CD14-positive monocyte (primary cell): ENCODE results near the gene FBXL16. TPM values are rescaled to one million over a fixed set of nuclear protein-coding genes. Genes with fewer than 3 reads are reported as not detected.

Experiments
- DNase-seq, 3 donors: peaks; one replicate each; pipeline ENCODE4 v3.0.0-alpha.2; 2011 to 2022
- H2AFZ ChIP-seq: 2 replicates; pipeline ENCODE4 v1.6.0; 2012; ENCODE audit warnings: mild to moderate bottlenecking, low read depth, low read length, inconsistent platforms; ENCODE audit not compliant: insufficient read depth, poor library complexity, severe bottlenecking
- H3K27ac ChIP-seq, 2 donors: 1 replicate in 1 of 2; 2 replicates in 1 of 2; pipeline ENCODE4 v1.5.1; 2012 to 2013; ENCODE audit warnings: low read length in 2 of 2, control low read depth in 1 of 2, inconsistent platforms in 1 of 2, low read depth in 1 of 2, mild to moderate bottlenecking in 1 of 2
- H3K27me3 ChIP-seq, 2 donors: one replicate each; pipeline versions ENCODE4 v1.6.0 to v1.6.1; 2011 to 2013; ENCODE audit warnings: low read length in 2 of 2; ENCODE audit not compliant: control insufficient read depth in 2 of 2, insufficient read depth in 2 of 2
- H3K36me3 ChIP-seq, 2 donors: replicated peaks in 1 of 2; 1 replicate in 1 of 2; 2 replicates in 1 of 2; pipeline versions ENCODE4 v1.5.1 to v1.6.1; 2012 to 2013; ENCODE audit warnings: low read length in 2 of 2, control low read depth in 1 of 2, inconsistent platforms in 1 of 2, mild to moderate bottlenecking in 1 of 2; ENCODE audit not compliant: insufficient read depth in 2 of 2, control insufficient read depth in 1 of 2
- H3K4me1 ChIP-seq, 2 donors: 1 replicate in 1 of 2; 2 replicates in 1 of 2; pipeline versions ENCODE4 v1.5.1 to v1.6.1; 2012 to 2013; ENCODE audit warnings: low read length in 2 of 2, control low read depth in 1 of 2, inconsistent platforms in 1 of 2, mild to moderate bottlenecking in 1 of 2, moderate library complexity in 1 of 2; ENCODE audit not compliant: insufficient read depth in 2 of 2, control insufficient read depth in 1 of 2
- H3K4me2 ChIP-seq: replicated peaks from 2 replicates; pipeline ENCODE3; 2012; ENCODE audit warnings: low read length, moderate library complexity, mild to moderate bottlenecking; ENCODE audit not compliant: poor library complexity, severe bottlenecking; ENCODE audit errors: extremely low read depth
- H3K4me3 ChIP-seq, 3 experiments: fragments of 200-600 bp in 1 of 3; sonication (generic) in 1 of 3; replicated peaks in 1 of 3; 1 replicate in 2 of 3; 2 replicates in 1 of 3; pipeline ENCODE4 v1.5.1; 2011 to 2013; ENCODE audit warnings: low read length in 3 of 3, mild to moderate bottlenecking in 3 of 3, control low read depth in 2 of 3, low read depth in 2 of 3, inconsistent platforms in 1 of 3, moderate library complexity in 1 of 3
- H3K79me2 ChIP-seq: 2 replicates; pipeline ENCODE4 v1.6.0; 2012; ENCODE audit warnings: mild to moderate bottlenecking, control low read depth, inconsistent platforms, low read length, moderate library complexity; ENCODE audit not compliant: insufficient read depth
- H3K9ac ChIP-seq: 2 replicates; pipeline ENCODE4 v1.6.0; 2017; ENCODE audit warnings: low read length, mild to moderate bottlenecking; ENCODE audit not compliant: insufficient read depth, poor library complexity, severe bottlenecking
- H3K9me3 ChIP-seq, 2 donors: replicated peaks in 1 of 2; 1 replicate in 1 of 2; 2 replicates in 1 of 2; pipeline versions ENCODE4 v1.5.1 to v1.6.1; 2012 to 2013; ENCODE audit warnings: low read length in 2 of 2, control low read depth in 1 of 2; ENCODE audit not compliant: control insufficient read depth in 1 of 2, insufficient read depth in 1 of 2
- H4K20me1 ChIP-seq: 2 replicates; pipeline ENCODE4 v1.6.0; 2012; ENCODE audit warnings: mild to moderate bottlenecking, low read length, control low read depth, moderate library complexity; ENCODE audit not compliant: insufficient read depth
- H3K27ac Mint-ChIP-seq, 7 donors: one replicate each; pipeline ENCODE4 v1.8.0; 2020; ENCODE audit warnings: mild to moderate bottlenecking in 7 of 7, mixed read lengths in 7 of 7, moderate library complexity in 6 of 7, inconsistent platforms in 2 of 7
- H3K27me3 Mint-ChIP-seq, 3 donors: one replicate each; pipeline ENCODE4 v1.8.0; 2021 to 2022; ENCODE audit warnings: low read depth in 3 of 3, mild to moderate bottlenecking in 3 of 3, mixed read lengths in 3 of 3, moderate library complexity in 3 of 3, inconsistent platforms in 1 of 3
- H3K36me3 Mint-ChIP-seq, 2 donors: one replicate each; pipeline ENCODE4 v1.8.0; 2020; ENCODE audit warnings: mixed read lengths in 2 of 2, inconsistent platforms in 1 of 2, mild to moderate bottlenecking in 1 of 2
- H3K4me1 Mint-ChIP-seq: one replicate; pipeline ENCODE4 v1.8.0; 2020; ENCODE audit warnings: mild to moderate bottlenecking, mixed read lengths
- H3K4me3 Mint-ChIP-seq, 2 donors: one replicate each; pipeline ENCODE4 v1.8.0; 2020; ENCODE audit warnings: mild to moderate bottlenecking in 2 of 2, mixed read lengths in 2 of 2, moderate library complexity in 1 of 2
- H3K9me3 Mint-ChIP-seq, 7 donors: one replicate each; pipeline ENCODE4 v1.8.0; 2020 to 2022; ENCODE audit warnings: mixed read lengths in 7 of 7, mild to moderate bottlenecking in 6 of 7, moderate library complexity in 6 of 7, inconsistent platforms in 2 of 7
- WGBS: methylation state at CpG from one replicate; pipeline ENCODE4 v1.1.5; 2013; ENCODE audit warnings: missing lambda C conversion rate; ENCODE audit not compliant: insufficient coverage; 5-methylcytosine and 5-hydroxymethylcytosine counted together
- intact Hi-C, 2 donors: fragments of 100-400 bp; cut with micrococcal nuclease; formaldehyde crosslinking; loops; one replicate each; pipeline versions ENCODE4 v1.15.0 to v1.15.1; 2023
- polyA plus RNA-seq, 3 donors: library from polyadenylated mRNA; depleted of rRNA in 1 of 3; unstranded in 2 of 3; stranded (reverse) in 1 of 3; fragments of 300-500 nt in 2 of 3; fragments of >200 nt in 1 of 3; fragmentation: Illumina TruSeq in 2 of 3; gene quantifications; 1 replicate in 2 of 3; 2 replicates in 1 of 3; pipeline ENCODE4 v1.2.3, GENCODE V29; 2012 to 2021
- TF ChIP-seq, protein P1 (sequence below): fragments of 200-600 bp; IDR thresholded peaks from one replicate; pipeline ENCODE4 v1.8.0; 2022; ENCODE audit warnings: antibody characterized with exemption, mild to moderate bottlenecking

Gene FBXL16
- polyA plus RNA-seq, 3 donors: 0.28 to 1.0 (median 0.49) TPM

- Mint-ChIP-seq H3K27me3 (peaks cover 65 to 88% (median 83%) of the 10 kb centered on the region in 3 donors), H3K9me3 (peaks cover 0 to 8% (median 0%) of the 10 kb centered on the region in 7 donors), H3K4me3 (peak overlapping the region in 1 of 2 donors; percentile 15), H3K36me3 (no peaks in the 10 kb centered on the region), H3K4me1 (no peaks in the 10 kb centered on the region), H3K27ac (no peak overlapping the region)
- Histone ChIP-seq H3K4me3 (no peak overlapping the region), H2AFZ (no peak overlapping the region), H3K4me1 (no peaks in the 10 kb centered on the region), H3K9ac (no peak overlapping the region), H3K36me3 (no peaks in the 10 kb centered on the region), H3K4me2 (no peak overlapping the region), H3K27ac (no peak overlapping the region), H3K27me3 (peaks cover 10 to 83% of the 10 kb centered on the region in 2 donors), H3K79me2 (no peaks in the 10 kb centered on the region), H4K20me1 (no peaks in the 10 kb centered on the region), H3K9me3 (peaks cover 0 to 4% of the 10 kb centered on the region in 2 donors)
- DNase-seq: no peak
- intact Hi-C loops: no loop called here
- TF ChIP-seq, protein P1, sequence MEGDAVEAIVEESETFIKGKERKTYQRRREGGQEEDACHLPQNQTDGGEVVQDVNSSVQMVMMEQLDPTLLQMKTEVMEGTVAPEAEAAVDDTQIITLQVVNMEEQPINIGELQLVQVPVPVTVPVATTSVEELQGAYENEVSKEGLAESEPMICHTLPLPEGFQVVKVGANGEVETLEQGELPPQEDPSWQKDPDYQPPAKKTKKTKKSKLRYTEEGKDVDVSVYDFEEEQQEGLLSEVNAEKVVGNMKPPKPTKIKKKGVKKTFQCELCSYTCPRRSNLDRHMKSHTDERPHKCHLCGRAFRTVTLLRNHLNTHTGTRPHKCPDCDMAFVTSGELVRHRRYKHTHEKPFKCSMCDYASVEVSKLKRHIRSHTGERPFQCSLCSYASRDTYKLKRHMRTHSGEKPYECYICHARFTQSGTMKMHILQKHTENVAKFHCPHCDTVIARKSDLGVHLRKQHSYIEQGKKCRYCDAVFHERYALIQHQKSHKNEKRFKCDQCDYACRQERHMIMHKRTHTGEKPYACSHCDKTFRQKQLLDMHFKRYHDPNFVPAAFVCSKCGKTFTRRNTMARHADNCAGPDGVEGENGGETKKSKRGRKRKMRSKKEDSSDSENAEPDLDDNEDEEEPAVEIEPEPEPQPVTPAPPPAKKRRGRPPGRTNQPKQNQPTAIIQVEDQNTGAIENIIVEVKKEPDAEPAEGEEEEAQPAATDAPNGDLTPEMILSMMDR: no peak
- 88% methylated on average over 11 of the region's 12 CpGs for WGBS
These were observed 2.2 kb downstream of the FBXL16 start for GRCh38 chr16:703406-703805.

- Mint-ChIP-seq H3K36me3 (no peaks in the 10 kb centered on the region), H3K27me3 (peaks cover 63 to 88% (median 82%) of the 10 kb centered on the region in 3 donors), H3K4me3 (peak overlapping the region in 1 of 2 donors; percentile 65), H3K9me3 (peaks cover 0 to 8% (median 0%) of the 10 kb centered on the region in 7 donors), H3K4me1 (no peaks in the 10 kb centered on the region), H3K27ac (no peak overlapping the region)
- Histone ChIP-seq H3K36me3 (no peaks in the 10 kb centered on the region), H3K79me2 (no peaks in the 10 kb centered on the region), H3K27me3 (peaks cover 10 to 75% of the 10 kb centered on the region in 2 donors), H3K9ac (no peak overlapping the region), H3K27ac (no peak overlapping the region), H4K20me1 (no peaks in the 10 kb centered on the region), H3K9me3 (peaks cover 0 to 4% of the 10 kb centered on the region in 2 donors), H3K4me2 (no peak overlapping the region), H2AFZ (no peak overlapping the region), H3K4me3 (no peak overlapping the region), H3K4me1 (no peaks in the 10 kb centered on the region)
- no peak for DNase-seq
- TF ChIP-seq, protein P1: no peak
- intact Hi-C loops: no loop called here
- 87% methylated on average over 16 of the region's 19 CpGs for WGBS
These were observed 3.3 kb downstream of the FBXL16 start for GRCh38 chr16:702341-702740.
